Natural killer cell (primary cell): ENCODE measurements around the gene IRAK1. TPM values are rescaled to one million over a fixed set of nuclear protein-coding genes. Genes with fewer than 3 reads are reported as not detected.

Experiments used
- ATAC-seq, 3 donors: fragments of 150-1000 bp in 2 of 3; fragments of 200-7000 bp in 1 of 3; cut with Tn5 transposase; 1 replicate in 1 of 3; 2 replicates in 2 of 3; pipeline ENCODE4 v1.10.0; 2021; ENCODE audit warnings: mild to moderate bottlenecking in 2 of 3, moderate library complexity in 2 of 3
- DNase-seq, 2 donors: peaks; one replicate each; pipeline versions ENCODE4 v3.0.0 to v3.0.0-alpha.2; 2013 to 2021; ENCODE audit warnings: mixed read lengths in 1 of 2
- H3K27ac ChIP-seq: one replicate; pipeline ENCODE4 v1.5.1; 2013; ENCODE audit warnings: mild to moderate bottlenecking, low read length
- H3K27me3 ChIP-seq: one replicate; pipeline ENCODE4 v1.6.1; 2013; ENCODE audit warnings: low read length; ENCODE audit not compliant: control insufficient read depth, insufficient read depth
- H3K36me3 ChIP-seq: one replicate; pipeline ENCODE4 v1.6.1; 2013; ENCODE audit warnings: low read length; ENCODE audit not compliant: control insufficient read depth, insufficient read depth
- H3K4me1 ChIP-seq: one replicate; pipeline ENCODE4 v1.6.1; 2013; ENCODE audit warnings: low read length; ENCODE audit not compliant: control insufficient read depth, insufficient read depth
- H3K4me3 ChIP-seq: one replicate; pipeline ENCODE4 v1.5.1; 2013; ENCODE audit warnings: low read length
- H3K9me3 ChIP-seq: one replicate; pipeline ENCODE4 v1.6.1; 2013; ENCODE audit warnings: low read length; ENCODE audit not compliant: control insufficient read depth, insufficient read depth
- H3K27ac Mint-ChIP-seq, 2 donors: one replicate each; pipeline ENCODE4 v1.8.0; 2022; ENCODE audit warnings: mild to moderate bottlenecking in 2 of 2, mixed read lengths in 2 of 2, moderate library complexity in 1 of 2
- H3K27me3 Mint-ChIP-seq, 2 donors: one replicate each; pipeline ENCODE4 v1.8.0; 2022; ENCODE audit warnings: low read depth in 2 of 2, mixed read lengths in 2 of 2
- H3K36me3 Mint-ChIP-seq: one replicate; pipeline ENCODE4 v1.8.0; 2022; ENCODE audit warnings: mixed read lengths
- H3K4me1 Mint-ChIP-seq, 2 donors: one replicate each; pipeline ENCODE4 v1.8.0; 2022; ENCODE audit warnings: mixed read lengths in 2 of 2
- H3K4me3 Mint-ChIP-seq: one replicate; pipeline ENCODE4 v1.8.0; 2022; ENCODE audit warnings: mild to moderate bottlenecking, moderate library complexity, mixed read lengths
- H3K9me3 Mint-ChIP-seq, 2 donors: one replicate each; pipeline ENCODE4 v1.8.0; 2022; ENCODE audit warnings: mixed read lengths in 2 of 2
- WGBS: methylation state at CpG from one replicate; pipeline ENCODE4 v1.1.7; 2013; ENCODE audit warnings: missing lambda C conversion rate; ENCODE audit not compliant: insufficient coverage; 5-methylcytosine and 5-hydroxymethylcytosine counted together
- intact Hi-C: fragments of 100-400 bp; cut with micrococcal nuclease; formaldehyde crosslinking; loops from one replicate; pipeline ENCODE4 v1.14.2; 2022
- total RNA-seq, 4 donors: library from RNA; stranded (reverse); fragments of 120-200 nt in 1 of 4; gene quantifications; one replicate each; pipeline versions ENCODE4 v1.2.3 to v1.2.4, GENCODE V29; 2013 to 2022
- TF ChIP-seq, protein P1 (sequence below): fragments of 200-600 bp; IDR thresholded peaks from one replicate; pipeline ENCODE4 v1.8.0; 2022; ENCODE audit warnings: antibody characterized with exemption

Gene IRAK1
- total RNA-seq, 3 donors from 2014 or later (not counting 1 experiment from before 2014, with no cell fraction given), result 87.5 to 114 (median 107) TPM

GRCh38 chrX:153993978-153994377 is 25.7 kb downstream of the IRAK1 start:
- no peaks in the 10 kb centered on the region for H3K36me3 Mint-ChIP-seq
- DNase-seq, result no peak
- intact Hi-C loops, result no loop called here

GRCh38 chrX:153993079-153993478 is 26.6 kb downstream of the IRAK1 start:
- Mint-ChIP-seq H3K27ac (no peak overlapping the region), H3K36me3 (no peaks in the 10 kb centered on the region), H3K4me1 (peaks cover 5% of the 10 kb centered on the region in 2 donors), H3K9me3 (peaks cover 0 to 2% of the 10 kb centered on the region in 2 donors), H3K4me3 (no peak overlapping the region), H3K27me3 (no peaks in the 10 kb centered on the region)
- peaks cover 14% of the 10 kb centered on the region for H3K4me1 ChIP-seq
- H3K36me3 ChIP-seq, result no peaks in the 10 kb centered on the region
- no peaks in the 10 kb centered on the region for H3K9me3 ChIP-seq
- 96% methylated on average over 11 of the region's 12 CpGs for WGBS
- intact Hi-C loops, result no loop called here
- no peak overlapping the region for H3K27ac ChIP-seq
- DNase-seq (no peak), ATAC-seq (no peak)
- no peaks in the 10 kb centered on the region for H3K27me3 ChIP-seq
- TF ChIP-seq, protein P1, sequence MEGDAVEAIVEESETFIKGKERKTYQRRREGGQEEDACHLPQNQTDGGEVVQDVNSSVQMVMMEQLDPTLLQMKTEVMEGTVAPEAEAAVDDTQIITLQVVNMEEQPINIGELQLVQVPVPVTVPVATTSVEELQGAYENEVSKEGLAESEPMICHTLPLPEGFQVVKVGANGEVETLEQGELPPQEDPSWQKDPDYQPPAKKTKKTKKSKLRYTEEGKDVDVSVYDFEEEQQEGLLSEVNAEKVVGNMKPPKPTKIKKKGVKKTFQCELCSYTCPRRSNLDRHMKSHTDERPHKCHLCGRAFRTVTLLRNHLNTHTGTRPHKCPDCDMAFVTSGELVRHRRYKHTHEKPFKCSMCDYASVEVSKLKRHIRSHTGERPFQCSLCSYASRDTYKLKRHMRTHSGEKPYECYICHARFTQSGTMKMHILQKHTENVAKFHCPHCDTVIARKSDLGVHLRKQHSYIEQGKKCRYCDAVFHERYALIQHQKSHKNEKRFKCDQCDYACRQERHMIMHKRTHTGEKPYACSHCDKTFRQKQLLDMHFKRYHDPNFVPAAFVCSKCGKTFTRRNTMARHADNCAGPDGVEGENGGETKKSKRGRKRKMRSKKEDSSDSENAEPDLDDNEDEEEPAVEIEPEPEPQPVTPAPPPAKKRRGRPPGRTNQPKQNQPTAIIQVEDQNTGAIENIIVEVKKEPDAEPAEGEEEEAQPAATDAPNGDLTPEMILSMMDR, result no peak
- H3K4me3 ChIP-seq, result no peak overlapping the region

More at GRCh38 chrX:153993978-153994377, 25.7 kb downstream of the IRAK1 start:
- Histone ChIP-seq H3K36me3 (no peaks in the 10 kb centered on the region), H3K4me3 (no peak overlapping the region), H3K27me3 (no peaks in the 10 kb centered on the region), H3K9me3 (no peaks in the 10 kb centered on the region), H3K27ac (no peak overlapping the region), H3K4me1 (peaks cover 14% of the 10 kb centered on the region)
- TF ChIP-seq, protein P1, result no peak
- 92% methylated on average over 9 of the region's 10 CpGs for WGBS
- Mint-ChIP-seq H3K4me3 (no peak overlapping the region), H3K27ac (no peak overlapping the region), H3K27me3 (no peaks in the 10 kb centered on the region), H3K9me3 (peaks cover 0 to 2% of the 10 kb centered on the region in 2 donors), H3K4me1 (peaks cover 5% of the 10 kb centered on the region in 2 donors)
- no peak for ATAC-seq

GRCh38 chrX:153992180-153992579 is 27.5 kb downstream of the IRAK1 start:
- peaks cover 0 to 2% of the 10 kb centered on the region in 2 donors for H3K9me3 Mint-ChIP-seq
- no peak for ATAC-seq
- Histone ChIP-seq H3K27ac (no peak overlapping the region), H3K4me3 (no peak overlapping the region), H3K4me1 (peaks cover 14% of the 10 kb centered on the region), H3K9me3 (no peaks in the 10 kb centered on the region), H3K36me3 (no peaks in the 10 kb centered on the region), H3K27me3 (no peaks in the 10 kb centered on the region)
- TF ChIP-seq, protein P1, result no peak
- no peak overlapping the region for H3K4me3 Mint-ChIP-seq
- peaks cover 5% of the 10 kb centered on the region in 2 donors for H3K4me1 Mint-ChIP-seq
- 82% methylated on average over 7 of the region's 8 CpGs for WGBS
- no peaks in the 10 kb centered on the region for H3K27me3 Mint-ChIP-seq
- H3K27ac Mint-ChIP-seq, result no peak overlapping the region
- intact Hi-C loops, result no loop called here
- no peaks in the 10 kb centered on the region for H3K36me3 Mint-ChIP-seq
- no peak for DNase-seq

DNA sequence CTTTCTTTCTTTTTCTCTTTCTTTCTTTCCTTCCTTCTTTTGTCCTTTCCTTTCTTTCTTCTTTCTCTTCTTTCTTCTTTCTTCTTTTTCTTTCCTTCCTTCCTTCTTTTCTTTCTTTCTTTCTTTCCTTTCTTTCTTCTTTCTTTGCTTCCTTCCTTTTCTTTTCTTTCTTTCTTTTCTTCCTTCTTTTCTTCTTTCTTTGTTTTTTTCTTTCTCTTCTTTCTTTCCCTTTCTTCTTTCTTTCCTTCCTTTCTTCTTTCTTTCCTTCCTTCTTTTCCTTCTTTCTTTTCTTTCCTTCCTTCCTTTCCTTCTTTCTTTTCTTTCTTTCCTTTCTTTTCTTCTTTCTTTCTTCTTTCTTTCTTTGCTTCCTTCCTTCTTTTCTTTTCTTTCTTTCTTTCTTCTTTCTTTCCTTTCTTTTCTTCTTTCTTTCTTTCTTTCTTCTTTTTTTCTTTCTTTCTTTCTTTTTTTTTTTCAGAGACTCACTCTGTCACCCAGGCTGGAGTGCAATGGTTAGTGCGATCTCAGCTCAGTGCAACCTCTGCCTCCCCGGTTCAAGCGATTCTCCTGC is 28.6 kb downstream of the IRAK1 start:
- Histone ChIP-seq H3K27ac (no peak overlapping the region), H3K4me1 (peaks cover 20% of the 10 kb centered on the region), H3K9me3 (no peaks in the 10 kb centered on the region), H3K4me3 (no peak overlapping the region), H3K27me3 (no peaks in the 10 kb centered on the region), H3K36me3 (no peaks in the 10 kb centered on the region)
- H3K27ac Mint-ChIP-seq, result no peak overlapping the region
- DNase-seq, result no peak
- no peaks in the 10 kb centered on the region for H3K27me3 Mint-ChIP-seq
- ATAC-seq, result no peak
- 100% methylated on average over 3 of the region's 3 CpGs for WGBS
- no peaks in the 10 kb centered on the region for H3K36me3 Mint-ChIP-seq
- peaks cover 0 to 2% of the 10 kb centered on the region in 2 donors for H3K9me3 Mint-ChIP-seq
- TF ChIP-seq, protein P1, result no peak
- intact Hi-C loops, result no loop called here
- H3K4me1 Mint-ChIP-seq, result peaks cover 5% of the 10 kb centered on the region in 2 donors
- no peak overlapping the region for H3K4me3 Mint-ChIP-seq
